Tibial nerve (tissue), 4 donors: Measurements from ENCODE around the gene PREX1.

Experiments
- EP300 ChIP-seq, 2 donors: sonication (generic); formaldehyde crosslinking; IDR thresholded peaks; one replicate each; pipeline ENCODE4 v1.6.1; 2017; ENCODE audit warnings: antibody characterized with exemption in 2 of 2, mild to moderate bottlenecking in 1 of 2
- POLR2A ChIP-seq, 2 donors: fragments of 450-650 bp; IDR thresholded peaks; one replicate each; pipeline ENCODE4 v1.6.1; 2017; ENCODE audit warnings: antibody characterized with exemption in 2 of 2, mild to moderate bottlenecking in 2 of 2, moderate library complexity in 2 of 2
- TF ChIP-seq, protein P1 (sequence below), 5 experiments: fragments of 200-600 bp in 3 of 5; fragments of 450-650 bp in 2 of 5; sonication (generic) in 3 of 5; IDR thresholded peaks; one replicate each; pipeline ENCODE4 v1.5.1; 2016 to 2019; ENCODE audit warnings: antibody characterized with exemption in 5 of 5, mild to moderate bottlenecking in 3 of 5, moderate library complexity in 2 of 5

- TF ChIP-seq, protein P1, sequence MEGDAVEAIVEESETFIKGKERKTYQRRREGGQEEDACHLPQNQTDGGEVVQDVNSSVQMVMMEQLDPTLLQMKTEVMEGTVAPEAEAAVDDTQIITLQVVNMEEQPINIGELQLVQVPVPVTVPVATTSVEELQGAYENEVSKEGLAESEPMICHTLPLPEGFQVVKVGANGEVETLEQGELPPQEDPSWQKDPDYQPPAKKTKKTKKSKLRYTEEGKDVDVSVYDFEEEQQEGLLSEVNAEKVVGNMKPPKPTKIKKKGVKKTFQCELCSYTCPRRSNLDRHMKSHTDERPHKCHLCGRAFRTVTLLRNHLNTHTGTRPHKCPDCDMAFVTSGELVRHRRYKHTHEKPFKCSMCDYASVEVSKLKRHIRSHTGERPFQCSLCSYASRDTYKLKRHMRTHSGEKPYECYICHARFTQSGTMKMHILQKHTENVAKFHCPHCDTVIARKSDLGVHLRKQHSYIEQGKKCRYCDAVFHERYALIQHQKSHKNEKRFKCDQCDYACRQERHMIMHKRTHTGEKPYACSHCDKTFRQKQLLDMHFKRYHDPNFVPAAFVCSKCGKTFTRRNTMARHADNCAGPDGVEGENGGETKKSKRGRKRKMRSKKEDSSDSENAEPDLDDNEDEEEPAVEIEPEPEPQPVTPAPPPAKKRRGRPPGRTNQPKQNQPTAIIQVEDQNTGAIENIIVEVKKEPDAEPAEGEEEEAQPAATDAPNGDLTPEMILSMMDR (IDR thresholded peaks at IDR 0.05): no peak
- TF ChIP-seq POLR2A (IDR thresholded peaks at IDR 0.05) (no peak), EP300 (IDR thresholded peaks at IDR 0.05) (no peak)
Observed at GRCh38 chr20:48766961-48767960, 60.5 kb downstream of the PREX1 start.
